Keratinocyte (primary cell): ENCODE results near the gene NF1. TPM values are rescaled to one million over a fixed set of nuclear protein-coding genes. Genes with fewer than 3 reads are reported as not detected.

Experiments
- DNase-seq: peaks from one replicate; pipeline ENCODE4 v3.0.0-alpha.2; 2011; ENCODE audit warnings: low read depth, missing footprints, low spot score
- FAIRE-seq: peaks from 2 replicates; lab custom pipeline; 2011; peaks lifted over from hg19 to GRCh38; lab: Jason Lieb, UNC
- H2AFZ ChIP-seq: 2 replicates; pipeline ENCODE4 v1.6.0; 2012; ENCODE audit warnings: low read length, control low read depth, inconsistent platforms; ENCODE audit not compliant: control insufficient read depth
- H3K27ac ChIP-seq: 2 replicates; pipeline ENCODE4 v1.5.1; 2011; ENCODE audit warnings: low read length; ENCODE audit not compliant: control insufficient read depth, insufficient read depth
- H3K27me3 ChIP-seq: 3 replicates; pipeline ENCODE4 v1.6.0; 2011; ENCODE audit warnings: low read length; ENCODE audit not compliant: control insufficient read depth, insufficient read depth; ENCODE audit errors: extremely low read depth
- H3K36me3 ChIP-seq, 2 experiments: 2 replicates in 1 of 2; 3 replicates in 1 of 2; pipeline ENCODE4 v1.5.1; 2011; ENCODE audit warnings: low read length in 2 of 2, mild to moderate bottlenecking in 1 of 2; ENCODE audit not compliant: control insufficient read depth in 2 of 2, insufficient read depth in 2 of 2; ENCODE audit errors: extremely low read depth in 1 of 2
- H3K4me1 ChIP-seq: 3 replicates; pipeline ENCODE4 v1.5.1; 2011; ENCODE audit warnings: low read length; ENCODE audit not compliant: control insufficient read depth, insufficient read depth; ENCODE audit errors: extremely low read depth
- H3K4me2 ChIP-seq: 3 replicates; pipeline ENCODE4 v1.6.0; 2011; ENCODE audit warnings: low read depth, low read length; ENCODE audit not compliant: control insufficient read depth, insufficient read depth; ENCODE audit errors: extremely low read depth
- H3K4me3 ChIP-seq, 3 experiments: fragments of 200-600 bp in 1 of 3; sonication (generic) in 1 of 3; 2 replicates in 2 of 3; 3 replicates in 1 of 3; pipeline ENCODE4 v1.5.1; 2011 to 2016; ENCODE audit warnings: low read length in 3 of 3, mild to moderate bottlenecking in 3 of 3, control low read depth in 2 of 3, inconsistent platforms in 1 of 3, low read depth in 1 of 3, mixed read lengths in 1 of 3, mixed run types in 1 of 3, moderate library complexity in 1 of 3; ENCODE audit not compliant: control insufficient read depth in 2 of 3, insufficient read depth in 2 of 3; ENCODE audit errors: extremely low read depth in 1 of 3
- H3K79me2 ChIP-seq: 2 replicates; pipeline ENCODE4 v1.6.0; 2012; ENCODE audit warnings: low read length; ENCODE audit not compliant: control insufficient read depth, insufficient read depth
- H3K9ac ChIP-seq: 3 replicates; pipeline ENCODE4 v1.6.0; 2011; ENCODE audit warnings: low read length; ENCODE audit not compliant: control insufficient read depth, insufficient read depth; ENCODE audit errors: extremely low read depth
- H3K9me1 ChIP-seq: 3 replicates; pipeline ENCODE4 v1.6.0; 2011; ENCODE audit warnings: low read length; ENCODE audit not compliant: control insufficient read depth, insufficient read depth; ENCODE audit errors: extremely low read depth
- H3K9me3 ChIP-seq: 2 replicates; pipeline ENCODE4 v1.5.1; 2012; ENCODE audit warnings: low read depth, low read length; ENCODE audit not compliant: control insufficient read depth
- H4K20me1 ChIP-seq: 3 replicates; pipeline ENCODE4 v1.6.0; 2011; ENCODE audit warnings: low read length; ENCODE audit not compliant: control insufficient read depth, insufficient read depth; ENCODE audit errors: extremely low read depth
- CTCF ChIP-seq, 3 experiments: IDR thresholded peaks in 1 of 3; conservative IDR thresholded peaks in 1 of 3; optimal IDR thresholded peaks in 1 of 3; 2 replicates in 2 of 3; 3 replicates in 1 of 3; pipeline versions ENCODE3 to v1.5.1; 2011; ENCODE audit warnings: low read length in 3 of 3, mild to moderate bottlenecking in 3 of 3, moderate library complexity in 2 of 3, control low read depth in 1 of 3, inconsistent platforms in 1 of 3; ENCODE audit not compliant: insufficient read depth in 2 of 3; ENCODE audit errors: extremely low read depth in 1 of 3
- EZH2 ChIP-seq: IDR thresholded peaks from one replicate; pipeline ENCODE4 v1.6.1; 2012; ENCODE audit warnings: inconsistent platforms, mild to moderate bottlenecking, low read length, moderate library complexity
- dilution Hi-C: fragments of 300-500 bp; cut with MboI; formaldehyde crosslinking; loops from one replicate; pipeline ENCODE4 v1.7.0; 2020; ENCODE audit warnings: low sequenced_read_pairs; ENCODE audit not compliant: extremely low pct_ligation_motif_present
- polyA plus RNA-seq, 5 experiments: library from polyadenylated mRNA; depleted of rRNA in 3 of 5; stranded (reverse) in 3 of 5; stranded (forward) in 1 of 5; unstranded in 1 of 5; fragments of >200 nt; gene quantifications; 1 replicate in 1 of 5; 2 replicates in 3 of 5; 3 replicates in 1 of 5; pipeline versions ENCODE4 v1.2.1 to v1.2.3, GENCODE V29; 2011 to 2012; ENCODE audit warnings: missing spikeins in 2 of 5, low read depth in 1 of 5, low replicate concordance in 1 of 5

NF1 gene
- polyA plus RNA-seq, 1 donor (not counting 4 experiments of a cell fraction or from before 2014, with no cell fraction given): 26.7 TPM

GRCh38 chr17:31256936-31257335, 162.2 kb downstream of the NF1 start:
- FAIRE-seq (no peak), DNase-seq (no peak)
- H3K4me1 ChIP-seq: peaks cover 12% of the 10 kb centered on the region
- no peak overlapping the region for H2AFZ ChIP-seq
- no peak overlapping the region for H3K4me2 ChIP-seq
- no peaks in the 10 kb centered on the region for H3K9me3 ChIP-seq
- no peak overlapping the region for H3K4me3 ChIP-seq
- H3K27me3 ChIP-seq: no peaks in the 10 kb centered on the region
- dilution Hi-C loops: no loop called here
- TF ChIP-seq CTCF (optimal IDR thresholded peaks at IDR 0.05 in 1 of 3, IDR thresholded peaks at IDR 0.05 in 1 of 3, conservative IDR thresholded peaks at IDR 0.05 in 1 of 3; ENCODE audit: extremely low read depth in 1 of 3, insufficient read depth in 2 of 3, low read length in 3 of 3): no peak
- TF ChIP-seq EZH2: no peak
- H3K79me2 ChIP-seq: no peaks in the 10 kb centered on the region
- H3K36me3 ChIP-seq: peaks cover 3 to 10% of the 10 kb centered on the region in 2 experiments
- no peak overlapping the region for H3K9ac ChIP-seq
- H3K27ac ChIP-seq: no peak overlapping the region
- no peaks in the 10 kb centered on the region for H4K20me1 ChIP-seq
- H3K9me1 ChIP-seq: no peaks in the 10 kb centered on the region

- FAIRE-seq: no peak
- Histone ChIP-seq H3K4me2 (no peak overlapping the region), H3K27me3 (no peaks in the 10 kb centered on the region), H2AFZ (no peak overlapping the region), H3K79me2 (no peaks in the 10 kb centered on the region), H3K4me3 (no peak overlapping the region), H3K9me3 (no peaks in the 10 kb centered on the region), H3K9me1 (no peaks in the 10 kb centered on the region), H3K27ac (no peak overlapping the region), H3K9ac (no peak overlapping the region), H3K36me3 (peaks cover 3 to 6% of the 10 kb centered on the region in 2 experiments), H3K4me1 (no peaks in the 10 kb centered on the region), H4K20me1 (no peaks in the 10 kb centered on the region)
- dilution Hi-C loops: no loop called here
- DNase-seq: no peak
- TF ChIP-seq CTCF (optimal IDR thresholded peaks at IDR 0.05 in 1 of 3, IDR thresholded peaks at IDR 0.05 in 1 of 3, conservative IDR thresholded peaks at IDR 0.05 in 1 of 3; ENCODE audit: extremely low read depth in 1 of 3, insufficient read depth in 2 of 3, low read length in 3 of 3): no peak
- TF ChIP-seq EZH2: no peak
Observed at GRCh38 chr17:31260151-31260550, 165.4 kb downstream of the NF1 start.
